CD4-positive, alpha-beta T cell treated with Interferon gamma for 1 hour (primary cell): Measurements from ENCODE around the gene STX1B.
"Not testable (repeated sequence)": the region's sequence is repeated elsewhere in the genome, so short reads cannot be mapped to it uniquely, and the experiment has no call there.

ENCODE experiments used
- DNase-seq: peaks from one replicate; pipeline ENCODE4 v3.0.0-alpha.2; 2020

STX1B gene

DNA sequence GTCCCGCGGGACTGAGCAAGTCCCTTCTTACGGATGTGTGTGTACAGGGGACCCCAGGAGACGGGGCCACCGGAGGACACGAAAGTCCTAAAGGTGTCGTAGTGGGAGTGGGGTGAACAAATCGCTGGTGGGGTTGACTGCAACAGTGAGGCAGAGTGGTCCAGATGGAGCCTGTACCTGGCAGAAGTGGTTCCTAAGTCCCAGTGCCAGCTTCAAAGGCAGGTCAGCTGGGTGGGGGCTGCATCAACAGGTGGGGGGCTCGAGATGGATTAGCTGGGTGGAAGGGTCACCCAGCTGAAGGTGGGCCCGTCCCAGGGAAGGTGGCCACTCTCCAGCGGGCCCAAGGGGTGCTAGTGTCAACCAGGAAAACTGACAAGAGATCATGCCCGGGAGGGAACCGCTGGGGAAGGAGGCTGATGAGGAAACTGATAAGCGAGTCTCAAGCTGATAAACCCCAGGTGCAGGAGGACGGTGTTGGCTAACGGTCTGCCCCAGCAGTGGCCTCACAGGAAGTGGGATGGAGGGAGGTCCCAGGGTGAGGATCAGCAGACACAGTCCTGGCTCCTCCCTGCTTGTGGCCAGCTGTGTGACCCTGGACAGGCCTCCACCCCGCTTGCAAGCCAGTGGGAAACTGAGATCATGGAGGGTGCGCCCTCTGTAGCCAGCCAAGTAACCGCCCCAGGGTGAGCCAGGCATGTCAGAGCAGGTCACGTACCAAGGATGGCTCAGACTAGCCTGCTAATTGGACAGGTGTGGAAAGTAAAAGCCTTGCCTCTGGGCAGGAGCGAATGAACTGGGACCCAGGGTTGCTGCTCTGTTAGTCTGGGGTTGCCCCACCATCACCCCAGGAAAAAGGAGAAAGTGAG is 60.6 kb downstream of the STX1B start:
- peak; percentile 27 for DNase-seq

GRCh38 chr16:30948667-30949649 is 61.5 kb downstream of the STX1B start, which contains the start of gene ORAI3:
ORAI3 (plus strand) TSS chr16:30949068; CDS start chr16:30949290, 222 bp downstream.
- DNase-seq = peak; percentile 67

GRCh38 chr16:30947859-30948666 is 62.4 kb downstream of the STX1B start:
- DNase-seq = peak; percentile 46

DNA sequence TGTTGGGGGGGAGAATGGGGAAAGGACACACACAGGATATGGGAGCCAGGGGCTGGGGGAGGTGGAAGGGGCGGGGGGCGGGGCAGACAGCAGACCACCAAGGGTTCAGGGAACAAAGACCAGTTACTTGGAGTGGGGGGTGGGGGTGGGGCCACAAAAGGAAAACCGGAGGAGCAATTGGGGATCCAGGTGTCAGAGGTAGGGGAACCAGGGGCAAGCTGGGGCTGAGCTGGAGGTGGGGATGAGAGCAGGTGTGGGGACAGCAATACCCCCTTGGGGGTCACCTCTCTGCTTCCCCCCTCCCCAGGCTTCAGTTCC is 62.9 kb downstream of the STX1B start:
- no peak for DNase-seq

DNA sequence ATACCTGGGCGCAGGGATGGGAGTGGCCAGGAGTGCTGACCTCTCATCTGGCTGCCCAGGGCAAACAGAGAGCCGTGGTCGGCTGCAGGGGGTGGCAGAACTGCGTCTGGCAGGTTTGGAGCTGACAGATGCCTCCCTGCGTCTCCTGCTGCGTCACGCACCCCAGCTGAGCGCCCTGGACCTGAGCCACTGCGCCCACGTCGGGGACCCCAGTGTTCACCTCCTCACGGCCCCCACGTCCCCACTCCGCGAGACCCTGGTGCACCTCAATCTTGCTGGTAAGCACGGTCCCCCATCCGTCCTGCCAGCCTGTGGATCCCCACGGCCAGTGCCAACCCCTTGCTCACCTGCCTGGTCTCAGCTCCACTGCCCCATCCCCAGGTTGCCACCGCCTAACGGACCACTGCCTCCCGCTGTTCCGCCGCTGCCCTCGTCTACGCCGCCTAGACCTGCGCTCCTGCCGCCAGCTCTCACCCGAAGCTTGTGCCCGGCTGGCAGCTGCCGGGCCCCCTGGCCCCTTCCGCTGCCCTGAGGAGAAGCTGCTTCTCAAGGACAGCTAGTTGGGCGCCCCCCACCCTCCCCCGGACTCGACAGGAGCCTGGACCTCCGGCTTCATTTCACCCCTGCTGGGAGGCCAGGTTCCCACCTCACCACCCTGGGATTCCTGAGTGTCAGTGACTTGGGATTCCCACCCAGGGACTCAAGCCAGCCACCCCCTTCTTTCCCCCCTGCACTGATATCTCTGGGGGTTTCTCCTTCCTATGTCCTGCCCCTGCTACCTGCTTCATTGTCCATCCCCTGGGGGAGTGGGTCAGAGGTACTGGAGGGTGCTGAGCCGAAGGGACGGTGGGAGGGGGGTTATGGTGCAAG is 63.5 kb downstream of the STX1B start:
- no peak for DNase-seq

GRCh38 chr16:30944352-30944751 is 66.1 kb downstream of the STX1B start:
- DNase-seq = no peak

GRCh38 chr16:30942426-30942806 is 68.0 kb downstream of the STX1B start:
- DNase-seq = no peak

GRCh38 chr16:30941600-30942425 is 68.6 kb downstream of the STX1B start:
- peak; percentile 72 for DNase-seq

DNA sequence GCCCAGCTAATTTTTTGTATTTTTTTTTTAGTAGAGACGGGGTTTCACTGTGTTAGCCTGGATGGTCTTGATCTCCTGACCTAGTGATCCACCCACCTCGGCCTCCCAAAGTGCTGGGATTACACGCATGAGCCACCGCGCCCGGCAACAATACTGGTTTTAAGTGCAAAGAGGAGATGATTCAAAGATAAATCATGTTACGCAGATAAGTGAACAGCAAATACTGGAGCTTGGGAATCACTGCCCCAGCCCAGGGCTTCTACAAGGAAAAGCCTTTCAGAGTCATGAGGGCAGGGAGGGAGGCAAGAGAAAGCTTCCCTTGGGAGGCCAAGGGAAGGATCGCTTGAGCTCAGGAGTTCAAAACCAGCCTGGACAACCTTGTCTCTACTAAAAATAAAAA is 70.9 kb downstream of the STX1B start:
- DNase-seq = not testable (repeated sequence)
